Fibroblast of lung (primary cell): ENCODE measurements around the gene RYR2. TPM values are rescaled to one million over a fixed set of nuclear protein-coding genes. Genes with fewer than 3 reads are reported as not detected.

Experiments
- DNase-seq, 2 donors: peaks; one replicate each; pipeline versions ENCODE4 v3.0.0 to v3.0.0-alpha.2; 2010; ENCODE audit warnings: low read depth in 2 of 2
- H2AFZ ChIP-seq: 2 replicates; pipeline ENCODE4 v1.5.1; 2012; ENCODE audit warnings: low read length, control low read depth, inconsistent platforms
- H3K27ac ChIP-seq: 2 replicates; pipeline ENCODE4 v1.5.1; 2011; ENCODE audit warnings: low read length, control low read depth; ENCODE audit not compliant: insufficient read depth
- H3K27me3 ChIP-seq: 2 replicates; pipeline ENCODE4 v1.5.1; 2011; ENCODE audit warnings: mild to moderate bottlenecking, low read length; ENCODE audit not compliant: control insufficient read depth, insufficient read depth
- H3K36me3 ChIP-seq: 2 replicates; pipeline ENCODE4 v1.5.1; 2011; ENCODE audit warnings: low read length; ENCODE audit not compliant: control insufficient read depth, insufficient read depth
- H3K4me1 ChIP-seq: 2 replicates; pipeline ENCODE4 v1.5.1; 2011; ENCODE audit warnings: low read length; ENCODE audit not compliant: control insufficient read depth, insufficient read depth; ENCODE audit errors: extremely low read depth
- H3K4me2 ChIP-seq: 2 replicates; pipeline ENCODE4 v1.5.1; 2011; ENCODE audit warnings: low read length, control low read depth; ENCODE audit not compliant: insufficient read depth; ENCODE audit errors: extremely low read depth
- H3K4me3 ChIP-seq, 4 experiments: fragments of 200-600 bp in 1 of 4; sonication (generic) in 1 of 4; replicated peaks in 1 of 4; 2 replicates each; pipeline ENCODE4 v1.5.1; 2011 to 2016; ENCODE audit warnings: low read length in 4 of 4, low read depth in 3 of 4, mild to moderate bottlenecking in 3 of 4, control low read depth in 2 of 4, inconsistent platforms in 1 of 4, mixed read lengths in 1 of 4; ENCODE audit not compliant: insufficient read depth in 1 of 4; ENCODE audit errors: control extremely low read depth in 1 of 4
- H3K79me2 ChIP-seq: 2 replicates; pipeline ENCODE4 v1.5.1; 2012; ENCODE audit warnings: mild to moderate bottlenecking, low read length, inconsistent platforms; ENCODE audit not compliant: control insufficient read depth, insufficient read depth
- H3K9ac ChIP-seq: 2 replicates; pipeline ENCODE4 v1.5.1; 2011; ENCODE audit warnings: mild to moderate bottlenecking, low read length, control low read depth; ENCODE audit not compliant: insufficient read depth
- H3K9me3 ChIP-seq: 2 replicates; pipeline ENCODE4 v1.5.1; 2012; ENCODE audit warnings: low read depth, low read length; ENCODE audit not compliant: control insufficient read depth, insufficient read depth
- H4K20me1 ChIP-seq: 2 replicates; pipeline ENCODE4 v1.5.1; 2011; ENCODE audit warnings: low read length; ENCODE audit not compliant: control insufficient read depth, insufficient read depth; ENCODE audit errors: extremely low read depth
- EZH2 ChIP-seq: IDR thresholded peaks from 2 replicates; pipeline ENCODE4 v1.5.1; 2012; ENCODE audit warnings: low read length, control low read depth, mild to moderate bottlenecking; ENCODE audit errors: missing control alignments
- polyA plus RNA-seq, 2 donors: library from polyadenylated mRNA; depleted of rRNA in 1 of 2; stranded (reverse) in 1 of 2; unstranded in 1 of 2; fragments of >200 nt; gene quantifications; 2 replicates each; pipeline ENCODE4 v1.2.1, GENCODE V29; 2011 to 2012; ENCODE audit warnings: missing spikeins in 1 of 2
- total RNA-seq: library from RNA; depleted of rRNA; stranded (reverse); fragments of >200 nt; gene quantifications from 2 replicates; pipeline ENCODE4 v1.2.1, GENCODE V29; 2014
- TF ChIP-seq, protein P1 (sequence below), 2 donors: IDR thresholded peaks in 1 of 2; conservative IDR thresholded peaks in 1 of 2; 1 replicate in 1 of 2; 2 replicates in 1 of 2; pipeline ENCODE4 v1.5.1; 2011 to 2012; ENCODE audit warnings: low read length in 2 of 2, control low read depth in 1 of 2, inconsistent platforms in 1 of 2, low read depth in 1 of 2, mild to moderate bottlenecking in 1 of 2

Gene RYR2
- total and polyA plus RNA-seq, 2 donors (not counting 1 experiment from before 2014, with no cell fraction given), result 0.06 to 0.17 TPM

- TF ChIP-seq, protein P1, sequence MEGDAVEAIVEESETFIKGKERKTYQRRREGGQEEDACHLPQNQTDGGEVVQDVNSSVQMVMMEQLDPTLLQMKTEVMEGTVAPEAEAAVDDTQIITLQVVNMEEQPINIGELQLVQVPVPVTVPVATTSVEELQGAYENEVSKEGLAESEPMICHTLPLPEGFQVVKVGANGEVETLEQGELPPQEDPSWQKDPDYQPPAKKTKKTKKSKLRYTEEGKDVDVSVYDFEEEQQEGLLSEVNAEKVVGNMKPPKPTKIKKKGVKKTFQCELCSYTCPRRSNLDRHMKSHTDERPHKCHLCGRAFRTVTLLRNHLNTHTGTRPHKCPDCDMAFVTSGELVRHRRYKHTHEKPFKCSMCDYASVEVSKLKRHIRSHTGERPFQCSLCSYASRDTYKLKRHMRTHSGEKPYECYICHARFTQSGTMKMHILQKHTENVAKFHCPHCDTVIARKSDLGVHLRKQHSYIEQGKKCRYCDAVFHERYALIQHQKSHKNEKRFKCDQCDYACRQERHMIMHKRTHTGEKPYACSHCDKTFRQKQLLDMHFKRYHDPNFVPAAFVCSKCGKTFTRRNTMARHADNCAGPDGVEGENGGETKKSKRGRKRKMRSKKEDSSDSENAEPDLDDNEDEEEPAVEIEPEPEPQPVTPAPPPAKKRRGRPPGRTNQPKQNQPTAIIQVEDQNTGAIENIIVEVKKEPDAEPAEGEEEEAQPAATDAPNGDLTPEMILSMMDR (conservative IDR thresholded peaks at IDR 0.05 in 1 of 2, IDR thresholded peaks at IDR 0.05 in 1 of 2; ENCODE audit: low read depth in 1 of 2, low read length in 2 of 2), result no peak
Measured at GRCh38 chr1:237711281-237711680, 669.3 kb downstream of the RYR2 start.

GRCh38 chr1:237712082-237712481 is 670.1 kb downstream of the RYR2 start:
- DNase-seq, result no peak
- H3K36me3 ChIP-seq, result no peaks in the 10 kb centered on the region
- no peak overlapping the region for H3K27ac ChIP-seq
- no peaks in the 10 kb centered on the region for H4K20me1 ChIP-seq
- H3K4me3 ChIP-seq, result no peak overlapping the region
- H3K9ac ChIP-seq, result no peak overlapping the region
- no peak overlapping the region for H2AFZ ChIP-seq
- no peaks in the 10 kb centered on the region for H3K79me2 ChIP-seq
- no peaks in the 10 kb centered on the region for H3K4me1 ChIP-seq
- no peaks in the 10 kb centered on the region for H3K9me3 ChIP-seq
- no peaks in the 10 kb centered on the region for H3K27me3 ChIP-seq
- TF ChIP-seq EZH2, result no peak
- TF ChIP-seq, protein P1 (conservative IDR thresholded peaks at IDR 0.05 in 1 of 2, IDR thresholded peaks at IDR 0.05 in 1 of 2; ENCODE audit: low read depth in 1 of 2, low read length in 2 of 2), result no peak
- H3K4me2 ChIP-seq, result no peak overlapping the region

More at GRCh38 chr1:237711281-237711680, 669.3 kb downstream of the RYR2 start:
- Histone ChIP-seq H3K9ac (no peak overlapping the region), H3K27ac (no peak overlapping the region), H3K36me3 (no peaks in the 10 kb centered on the region), H4K20me1 (no peaks in the 10 kb centered on the region), H2AFZ (no peak overlapping the region), H3K4me1 (no peaks in the 10 kb centered on the region), H3K4me2 (no peak overlapping the region), H3K27me3 (no peaks in the 10 kb centered on the region), H3K79me2 (no peaks in the 10 kb centered on the region), H3K4me3 (no peak overlapping the region), H3K9me3 (no peaks in the 10 kb centered on the region)
- no peak for DNase-seq

DNA sequence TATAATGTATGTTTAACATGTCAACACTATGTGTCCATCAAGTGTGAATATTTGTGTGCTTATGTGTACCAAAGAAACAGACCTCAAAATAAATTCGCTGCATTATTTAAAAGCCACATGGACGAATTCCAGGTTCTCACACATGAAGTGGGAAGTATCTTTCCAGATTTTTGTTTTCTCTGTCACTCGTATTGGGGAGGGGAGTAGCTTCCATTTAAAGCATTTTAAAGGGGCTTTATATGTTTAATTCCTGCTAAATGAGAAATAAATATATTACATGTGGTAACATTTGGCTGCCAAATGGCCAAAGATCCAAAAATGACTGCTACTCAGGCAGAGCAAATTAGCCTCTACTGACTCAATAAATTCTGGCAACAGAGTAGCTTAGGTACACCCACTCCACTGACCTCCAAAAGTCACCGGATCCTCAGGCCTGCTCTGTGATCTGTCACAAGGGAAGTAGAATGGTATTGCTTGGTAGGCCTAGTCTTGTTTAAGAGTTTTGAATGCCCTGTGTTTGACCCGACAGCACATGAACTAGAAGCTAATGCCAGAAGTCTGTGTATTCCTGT is 670.7 kb downstream of the RYR2 start:
- TF ChIP-seq, protein P1 (conservative IDR thresholded peaks at IDR 0.05 in 1 of 2, IDR thresholded peaks at IDR 0.05 in 1 of 2; ENCODE audit: low read depth in 1 of 2, low read length in 2 of 2), result no peak
- Histone ChIP-seq H3K9me3 (no peaks in the 10 kb centered on the region), H2AFZ (no peak overlapping the region), H3K9ac (no peak overlapping the region), H3K79me2 (no peaks in the 10 kb centered on the region), H3K4me2 (no peak overlapping the region), H3K4me1 (no peaks in the 10 kb centered on the region), H3K27me3 (no peaks in the 10 kb centered on the region), H3K36me3 (no peaks in the 10 kb centered on the region), H3K4me3 (no peak overlapping the region), H4K20me1 (no peaks in the 10 kb centered on the region), H3K27ac (no peak overlapping the region)
- no peak for DNase-seq
